Right renal cortex interstitium (tissue), 3 donors: Measurements from ENCODE around the gene WBP2. TPM values are rescaled to one million over a fixed set of nuclear protein-coding genes. Genes with fewer than 3 reads are reported as not detected.
"Not testable (repeated sequence)": the region's sequence is repeated elsewhere in the genome, so short reads cannot be mapped to it uniquely, and the experiment has no call there.

Experiments
- DNase-seq, 3 donors: peaks; one replicate each; pipeline ENCODE4 v3.0.0-alpha.2; 2013; ENCODE audit warnings: low read depth in 3 of 3, low spot score in 2 of 3
- polyA plus RNA-seq, 3 donors: library from polyadenylated mRNA; unstranded; fragments of 120-200 nt; gene quantifications; one replicate each; pipeline ENCODE4 v1.2.1, GENCODE V29; 2013; ENCODE audit not compliant: insufficient read length in 3 of 3

WBP2 gene
- polyA plus RNA-seq, 3 donors: 70.2 to 86.7 (median 82.8) TPM

DNA sequence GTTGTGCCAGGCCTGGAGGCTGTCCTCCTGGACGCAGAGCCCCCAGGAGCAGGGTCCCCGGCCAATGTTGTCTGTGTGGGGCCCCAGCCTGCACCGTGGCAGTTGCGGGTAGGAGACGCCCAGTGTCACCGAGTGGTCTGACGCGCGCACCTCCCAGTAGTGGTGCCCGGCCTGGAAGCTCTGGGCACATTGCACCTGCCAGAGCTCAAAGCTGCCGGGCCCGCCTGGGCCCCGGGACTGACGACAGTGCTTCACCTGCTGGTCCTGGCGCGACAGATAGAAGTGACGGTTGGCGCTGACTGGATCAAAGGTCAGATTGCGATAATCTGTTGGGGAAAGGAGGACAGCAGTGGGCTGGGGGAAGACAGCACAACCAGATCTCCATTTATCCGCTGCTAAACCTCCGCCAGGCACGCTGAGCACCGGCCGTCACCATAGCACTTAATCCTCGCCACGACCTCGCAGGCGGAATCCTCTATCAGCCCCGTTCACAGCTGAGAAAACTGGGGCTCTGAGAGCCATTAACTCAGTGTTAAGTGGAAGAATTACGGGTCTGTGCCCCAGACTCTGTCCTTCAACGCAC is 36.0 kb upstream of the WBP2 start:
- DNase-seq: no peak

DNA sequence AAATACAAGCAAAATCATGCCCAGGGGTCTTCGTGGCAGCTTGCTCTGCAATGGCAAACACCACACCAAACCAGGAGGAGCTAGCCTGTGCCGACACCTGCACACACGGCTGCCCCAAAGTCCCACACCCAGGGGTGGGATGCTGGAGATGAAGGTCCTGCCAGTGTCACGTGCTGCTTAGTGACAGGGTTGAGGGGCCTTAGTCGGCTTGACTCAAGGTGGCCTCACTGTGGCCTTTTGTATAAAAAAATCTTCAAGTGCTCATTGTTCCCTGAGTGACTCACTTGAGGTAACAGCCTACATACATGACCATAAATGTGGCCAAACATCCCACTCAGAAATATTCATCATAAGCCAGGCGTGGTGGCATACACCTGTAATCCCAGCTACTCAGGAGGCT is 34.3 kb upstream of the WBP2 start:
- DNase-seq: no peak

DNA sequence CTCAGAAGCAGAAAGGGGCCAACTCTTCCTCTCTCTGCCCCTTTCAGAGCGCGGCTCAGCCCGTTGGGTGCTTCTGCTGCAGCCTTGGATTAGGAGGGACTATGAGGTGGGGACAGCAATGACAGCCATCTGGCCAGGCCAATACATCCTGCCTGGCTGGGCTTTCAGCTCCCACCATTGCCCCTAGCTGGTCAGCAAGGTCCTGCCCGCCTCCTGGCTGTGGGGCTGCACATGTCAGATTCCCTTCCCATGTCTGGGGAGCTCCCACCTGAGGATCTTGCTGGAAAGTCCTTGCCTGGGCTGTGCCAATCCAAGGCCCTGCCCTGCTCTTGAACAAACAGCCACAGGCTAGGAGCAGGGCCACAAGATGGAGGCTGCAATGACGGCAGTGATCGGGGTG is 33.3 kb upstream of the WBP2 start:
- no peak for DNase-seq

DNA sequence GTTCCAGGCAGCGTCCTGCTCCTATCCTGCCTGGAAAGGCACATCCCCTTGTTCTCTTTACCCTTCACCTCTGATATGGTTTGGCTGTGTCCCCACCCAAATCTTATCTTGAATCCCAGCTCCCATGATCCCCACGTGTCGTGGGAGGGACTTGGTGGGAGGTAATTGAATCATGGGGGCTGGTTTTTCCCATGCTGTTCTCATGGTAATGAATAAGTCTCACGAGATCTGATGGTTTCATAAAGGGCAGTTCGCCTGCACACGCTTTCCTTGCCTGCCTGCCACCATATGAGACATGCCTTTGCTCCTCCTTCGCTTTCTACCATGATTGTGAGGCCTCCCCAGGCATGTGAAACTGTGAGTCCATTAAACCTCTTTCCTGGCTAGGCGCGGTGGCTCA is 30.7 kb upstream of the WBP2 start:
- DNase-seq: not testable (repeated sequence)

DNA sequence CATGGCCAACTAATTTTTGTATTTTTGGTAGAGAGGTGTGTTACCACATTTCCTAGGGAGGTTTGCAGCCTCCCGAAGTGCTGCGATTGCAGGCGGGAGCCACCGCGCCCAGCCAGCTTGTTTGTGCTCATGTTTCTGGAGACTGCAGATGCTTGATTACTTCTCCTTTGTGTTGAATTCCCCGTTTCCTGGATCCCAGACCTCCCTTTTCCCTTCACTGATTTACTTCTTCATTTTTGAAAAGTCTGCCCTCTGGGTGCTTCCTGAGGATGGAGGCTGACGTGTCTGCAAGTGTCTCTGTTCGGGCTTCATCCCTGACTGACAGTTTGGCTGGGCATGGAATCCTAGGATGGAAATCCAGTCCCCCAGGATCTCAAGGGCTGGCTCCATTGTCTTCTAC is 30.3 kb upstream of the WBP2 start:
- no peak for DNase-seq

DNA sequence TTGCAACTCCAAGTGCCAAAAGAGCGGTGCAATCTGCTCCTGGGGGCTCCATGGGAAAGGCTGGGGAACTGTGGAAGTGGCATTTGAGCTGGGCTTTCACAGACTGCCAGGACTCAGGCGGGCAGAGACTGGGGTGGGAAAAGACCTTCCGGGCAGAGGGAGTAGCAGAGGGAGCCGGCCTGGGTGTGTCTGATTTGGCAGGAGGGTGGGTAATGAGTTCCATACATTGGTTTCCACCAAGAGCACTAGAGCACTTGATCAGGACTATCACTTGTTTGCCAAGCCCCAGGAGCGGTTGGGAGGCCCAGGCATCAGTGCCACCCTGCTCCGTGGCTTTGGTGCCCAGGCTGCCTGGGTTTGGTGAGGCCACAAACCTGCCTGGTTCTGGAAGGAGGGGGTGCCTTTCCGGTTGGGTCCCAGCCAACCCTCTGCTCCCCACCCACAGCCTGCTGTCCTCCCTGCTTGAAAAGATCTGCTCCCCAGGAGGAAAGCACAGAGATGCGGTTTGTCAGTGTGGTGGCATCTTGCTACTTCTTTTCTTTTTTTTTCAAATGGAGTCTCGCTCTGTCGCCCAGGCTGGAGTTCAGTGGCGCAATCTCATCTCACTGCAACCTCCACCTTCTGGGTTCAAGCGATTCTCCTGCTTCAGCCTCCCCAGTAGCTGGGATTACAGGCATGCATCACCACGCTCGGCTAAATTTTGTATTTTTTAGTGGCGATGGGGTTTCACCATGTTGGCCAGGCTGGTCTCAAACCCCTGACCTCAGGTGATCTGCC is 26.7 kb upstream of the WBP2 start:
- DNase-seq: no peak

DNA sequence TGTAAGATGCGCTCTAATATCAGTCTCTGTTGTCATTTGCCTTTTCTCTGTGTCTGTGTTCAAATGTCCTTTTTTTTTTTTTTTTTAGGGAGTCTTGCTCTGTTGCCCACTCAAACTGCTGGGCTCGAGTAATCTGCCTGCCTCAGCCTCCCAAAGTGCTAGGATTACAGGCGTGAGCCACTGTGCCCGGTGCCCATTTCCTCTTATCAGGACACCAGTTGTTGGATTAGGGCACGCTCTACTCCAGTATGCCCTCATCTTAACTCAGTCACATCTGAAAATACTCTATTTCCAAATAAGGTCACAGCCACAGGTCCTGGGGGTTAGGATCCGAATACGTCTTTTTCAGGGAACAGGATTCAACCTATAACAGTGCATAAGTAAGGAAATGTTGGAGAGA is 25.1 kb upstream of the WBP2 start:
- DNase-seq: no peak

DNA sequence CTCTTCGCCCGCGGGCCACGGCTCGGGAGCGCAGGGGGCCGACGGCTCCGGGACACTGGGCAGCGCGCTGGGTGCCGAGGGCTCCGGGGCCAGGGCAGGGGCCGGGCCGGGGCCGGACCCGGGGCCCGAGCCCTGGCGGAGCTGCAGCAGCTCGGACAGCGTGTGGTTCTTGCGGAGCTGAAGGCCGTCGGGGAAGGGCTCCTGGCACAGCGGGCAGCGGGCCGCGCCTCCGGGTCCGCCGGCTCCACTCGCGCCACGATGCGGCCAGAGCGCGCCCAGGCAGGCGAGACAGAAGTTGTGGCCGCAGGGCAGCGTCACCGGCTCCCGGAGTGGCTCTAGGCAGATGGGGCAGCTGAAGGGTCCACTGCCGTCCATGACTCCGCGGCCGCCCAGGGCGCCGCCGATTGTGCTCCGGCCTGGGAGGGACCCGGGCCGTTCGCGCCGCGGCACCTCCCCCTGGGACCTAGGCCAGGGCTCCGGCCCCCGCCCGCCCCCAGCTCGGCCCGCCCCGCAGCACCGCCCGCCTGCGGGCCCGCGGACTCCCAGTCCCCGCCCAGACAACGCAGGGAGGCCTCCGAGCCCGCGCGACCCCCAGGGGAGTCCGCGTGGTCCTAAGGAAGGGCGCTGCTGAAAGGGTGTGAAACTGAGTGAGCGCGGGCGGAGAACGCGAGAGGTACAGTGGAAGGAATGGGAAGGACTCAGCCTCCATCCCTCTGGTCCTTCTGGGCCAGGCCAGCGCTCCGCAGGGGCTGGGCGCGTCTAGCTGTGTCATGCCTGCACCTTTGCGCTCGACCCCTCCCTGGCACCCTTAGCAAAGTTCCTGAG is 23.3 kb upstream of the WBP2 start, which contains the start of gene TRIM47:
TSS of gene TRIM47 (minus strand) at position 408 of the 825 bp plus-strand sequence. CDS start at position 375, 33 bp downstream.
- no peak for DNase-seq

DNA sequence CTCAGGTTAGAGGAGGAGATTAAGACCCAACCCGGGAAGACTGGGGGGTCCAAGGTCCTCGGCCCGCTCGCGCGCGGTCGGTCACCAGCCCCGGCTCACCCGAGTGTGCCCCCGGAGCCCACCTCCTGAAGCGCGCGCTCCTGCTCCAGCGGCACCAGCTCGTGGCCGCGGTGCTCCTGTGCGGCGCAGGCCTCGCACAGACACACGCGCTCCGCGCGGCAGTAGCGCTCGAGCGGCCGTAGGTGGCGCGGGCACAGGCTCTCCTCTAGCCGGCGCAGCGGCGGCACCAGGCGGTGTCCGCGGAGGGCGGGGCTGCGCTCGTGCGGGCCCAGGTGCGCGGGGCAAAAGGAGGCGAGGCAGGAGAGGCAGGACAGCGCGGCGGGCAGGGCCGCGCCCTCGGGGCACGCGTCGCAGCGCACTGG is 22.6 kb upstream of the WBP2 start:
- DNase-seq: no peak

DNA sequence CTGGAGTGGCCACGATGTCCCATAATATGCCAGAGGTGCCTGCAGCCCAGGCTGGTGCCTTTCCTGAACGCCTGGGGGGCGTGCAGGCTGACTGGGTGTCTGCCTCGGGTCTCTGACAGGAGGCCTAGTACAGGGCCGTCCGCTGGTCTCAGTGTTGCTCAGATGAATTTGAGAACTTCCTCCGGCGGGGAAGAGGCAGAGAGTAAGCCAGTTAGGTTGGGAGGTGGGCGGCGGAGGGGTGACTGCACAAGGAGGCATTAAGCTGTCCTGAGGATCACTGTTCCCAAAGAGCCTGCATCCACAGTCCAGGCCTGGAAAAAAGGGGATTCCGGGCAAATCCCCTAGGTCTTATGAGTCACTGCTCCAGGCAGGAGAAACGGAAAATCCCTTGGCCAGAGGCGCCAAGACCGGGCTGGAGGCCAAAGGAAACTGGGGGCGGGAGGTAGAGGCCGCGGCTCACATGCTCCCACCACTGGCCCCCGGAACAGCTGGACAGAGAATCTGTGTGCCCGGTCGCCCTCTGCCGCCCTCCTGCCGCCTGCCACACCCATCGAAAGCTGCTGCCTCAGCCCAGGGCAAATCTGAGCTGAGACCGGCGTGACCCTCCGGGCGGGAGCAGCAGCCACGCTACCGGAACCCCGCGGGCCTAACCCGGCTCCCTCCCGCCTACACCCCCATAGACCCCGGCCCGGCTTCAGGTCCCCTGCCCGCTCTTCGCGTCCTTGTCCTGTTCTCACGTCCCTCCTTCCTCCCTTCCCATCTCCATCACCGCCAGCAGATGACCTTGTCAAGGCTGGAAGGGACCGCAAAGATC is 22.0 kb upstream of the WBP2 start:
- DNase-seq: no peak

DNA sequence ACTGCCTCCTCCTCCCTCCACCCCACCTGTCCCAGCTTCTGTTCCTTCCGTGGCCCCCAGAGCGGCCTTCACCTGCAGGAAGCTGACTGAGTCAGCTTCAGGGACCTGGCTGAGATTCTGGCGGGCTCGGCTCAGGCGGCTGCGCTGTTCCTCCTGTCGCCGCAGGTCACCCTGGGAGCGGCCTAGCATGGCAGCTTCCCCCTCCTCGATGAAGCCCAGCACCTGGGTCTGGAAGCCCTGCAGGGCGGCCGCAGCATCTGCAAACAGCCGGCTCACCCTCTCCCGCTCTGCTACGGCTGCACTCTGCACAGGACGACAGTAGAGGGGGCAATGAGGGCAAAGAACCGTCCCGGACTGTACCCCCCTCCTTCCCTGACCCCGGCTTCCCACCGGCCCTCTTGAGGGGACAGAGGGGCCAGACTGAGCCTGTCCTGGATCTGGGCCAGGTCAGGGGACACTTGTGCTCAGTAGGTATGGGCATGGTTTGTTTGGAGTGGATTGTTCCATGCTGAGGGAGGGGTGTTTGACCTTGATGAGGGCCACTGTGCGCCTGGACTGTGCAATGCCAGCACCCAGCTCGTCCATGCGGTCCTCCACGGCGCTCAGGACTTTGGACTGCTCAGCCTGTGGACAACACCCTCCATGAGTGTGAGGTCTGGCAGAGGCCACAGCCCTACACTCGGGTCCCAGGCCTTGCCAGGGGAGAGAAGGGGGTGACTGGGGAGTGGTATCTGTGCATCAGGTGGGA is 21.2 kb upstream of the WBP2 start:
- DNase-seq: no peak

DNA sequence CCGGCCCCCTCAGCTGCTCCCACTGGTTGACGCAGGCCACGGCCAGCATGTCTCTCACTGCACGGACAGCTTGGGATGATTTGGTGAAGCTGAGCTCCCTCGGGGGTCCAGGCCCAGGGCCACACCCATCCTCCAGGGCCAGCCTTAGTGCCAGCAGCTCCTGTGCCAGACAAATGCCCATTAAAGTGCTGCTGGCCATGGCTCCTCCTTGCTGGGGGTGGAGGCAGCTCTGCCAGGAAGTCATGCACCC is 20.7 kb upstream of the WBP2 start:
- no peak for DNase-seq

DNA sequence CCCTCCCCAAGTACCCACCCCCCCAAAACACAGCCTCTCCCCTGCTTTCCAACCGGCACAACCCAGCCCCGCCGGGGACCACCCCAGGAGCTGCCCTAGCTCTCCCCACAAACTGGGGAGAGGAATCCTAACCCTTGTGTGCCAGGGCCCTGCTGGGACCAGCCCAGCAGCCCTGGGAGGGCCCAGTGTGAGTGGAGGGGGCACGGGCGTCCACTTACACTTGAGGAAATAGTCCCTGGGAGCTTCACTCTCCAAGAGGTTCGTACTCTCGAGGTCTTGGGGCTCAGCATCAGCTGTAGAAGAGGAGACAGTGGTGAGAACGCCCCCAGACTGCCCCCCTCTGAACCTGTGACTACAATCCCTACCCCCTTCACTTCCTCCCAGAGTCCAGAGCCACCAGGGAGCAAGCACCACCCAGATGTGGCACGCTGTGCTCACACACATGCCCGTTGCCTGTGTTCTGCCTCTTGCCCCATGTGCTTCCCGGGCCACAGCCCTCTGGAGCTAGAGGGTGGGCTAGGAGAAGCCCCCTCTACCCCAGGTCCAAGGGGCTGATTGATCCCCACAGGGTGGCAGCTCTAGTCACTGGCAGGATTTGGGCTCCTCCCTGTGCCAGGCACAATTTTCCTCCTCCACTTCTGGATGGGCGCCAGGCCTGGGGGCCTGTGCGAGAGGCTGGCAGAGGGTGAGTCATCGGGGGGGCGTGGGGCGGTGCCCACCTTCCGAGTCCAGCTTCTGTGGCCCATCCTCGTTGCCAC is 20.2 kb upstream of the WBP2 start:
- DNase-seq: no peak

DNA sequence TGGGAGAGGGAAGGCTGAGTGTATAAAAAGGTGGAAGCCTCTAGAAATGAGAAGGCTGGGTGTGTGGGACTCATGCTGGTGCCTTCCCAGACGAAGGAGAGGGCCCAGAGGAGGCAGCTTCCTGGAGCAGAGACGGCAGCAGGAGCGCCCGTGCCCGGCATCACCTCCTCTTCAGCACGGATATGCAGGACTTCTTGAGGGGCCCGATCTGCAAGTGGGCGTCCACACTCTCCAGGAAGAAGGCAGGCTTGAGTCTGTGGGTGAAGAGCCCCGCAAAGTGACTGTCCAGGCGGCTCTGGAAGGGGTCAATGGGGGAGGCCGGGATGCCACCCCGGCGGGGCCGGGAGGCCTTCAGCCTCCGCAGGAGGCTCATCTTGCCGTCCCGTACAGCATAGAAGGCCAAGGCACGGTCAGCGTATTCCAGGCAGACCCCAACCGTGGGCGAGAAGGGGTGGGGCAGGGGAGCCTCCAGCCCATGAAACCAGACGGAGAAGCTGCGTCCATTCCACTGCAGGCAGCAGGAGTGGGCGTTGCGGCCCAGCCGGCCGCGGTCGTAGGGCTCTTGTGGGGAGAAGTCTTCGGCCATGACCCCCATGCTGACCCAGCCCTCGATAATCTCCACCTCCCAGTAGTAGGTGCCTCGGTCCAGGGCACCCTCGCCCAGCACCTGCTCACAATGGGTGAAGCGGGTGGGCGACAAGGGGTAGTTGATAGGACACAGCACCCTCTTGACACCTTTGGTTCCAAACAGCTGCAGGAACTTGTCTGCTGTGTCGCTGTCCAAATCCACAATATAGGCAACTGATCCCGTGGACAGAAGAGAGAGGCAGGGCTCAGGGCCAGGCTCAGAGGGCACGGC is 19.4 kb upstream of the WBP2 start:
- DNase-seq: no peak

DNA sequence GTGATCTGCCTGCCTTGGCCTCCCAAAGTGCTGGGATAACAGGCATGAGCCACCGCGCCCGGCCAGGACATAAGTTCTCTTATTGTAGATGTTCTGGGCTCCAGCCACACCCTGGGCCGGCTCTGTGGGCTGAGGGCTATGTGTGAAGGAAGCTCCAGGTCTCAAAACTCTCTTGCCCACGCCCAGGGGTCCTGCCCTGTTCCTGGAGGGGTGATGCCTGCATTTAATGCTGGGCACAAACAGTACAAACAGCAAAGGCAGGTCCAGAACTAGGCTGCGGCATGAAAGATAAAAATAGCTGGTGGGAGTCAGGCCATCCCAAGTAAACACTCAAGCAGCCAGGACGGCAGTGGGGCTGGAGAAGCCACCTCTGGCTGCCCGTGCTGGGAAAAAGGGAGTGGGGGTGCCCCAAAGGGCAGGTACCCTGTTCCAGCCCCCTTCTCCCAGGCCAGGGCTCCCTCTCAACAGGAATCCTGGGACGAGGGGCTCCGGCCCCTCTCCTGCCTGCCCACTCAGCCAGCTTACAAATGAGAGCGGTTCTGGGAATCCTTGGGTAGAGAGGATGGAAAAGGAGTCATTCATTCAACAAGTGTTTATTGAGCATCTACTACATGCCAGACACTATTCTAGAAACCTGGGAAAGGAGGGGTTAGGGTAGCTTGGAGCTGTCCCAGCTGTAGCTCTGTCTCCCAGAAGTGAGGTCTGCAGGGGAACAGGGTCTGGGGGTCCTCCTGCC is 18.6 kb upstream of the WBP2 start:
- DNase-seq: no peak

DNA sequence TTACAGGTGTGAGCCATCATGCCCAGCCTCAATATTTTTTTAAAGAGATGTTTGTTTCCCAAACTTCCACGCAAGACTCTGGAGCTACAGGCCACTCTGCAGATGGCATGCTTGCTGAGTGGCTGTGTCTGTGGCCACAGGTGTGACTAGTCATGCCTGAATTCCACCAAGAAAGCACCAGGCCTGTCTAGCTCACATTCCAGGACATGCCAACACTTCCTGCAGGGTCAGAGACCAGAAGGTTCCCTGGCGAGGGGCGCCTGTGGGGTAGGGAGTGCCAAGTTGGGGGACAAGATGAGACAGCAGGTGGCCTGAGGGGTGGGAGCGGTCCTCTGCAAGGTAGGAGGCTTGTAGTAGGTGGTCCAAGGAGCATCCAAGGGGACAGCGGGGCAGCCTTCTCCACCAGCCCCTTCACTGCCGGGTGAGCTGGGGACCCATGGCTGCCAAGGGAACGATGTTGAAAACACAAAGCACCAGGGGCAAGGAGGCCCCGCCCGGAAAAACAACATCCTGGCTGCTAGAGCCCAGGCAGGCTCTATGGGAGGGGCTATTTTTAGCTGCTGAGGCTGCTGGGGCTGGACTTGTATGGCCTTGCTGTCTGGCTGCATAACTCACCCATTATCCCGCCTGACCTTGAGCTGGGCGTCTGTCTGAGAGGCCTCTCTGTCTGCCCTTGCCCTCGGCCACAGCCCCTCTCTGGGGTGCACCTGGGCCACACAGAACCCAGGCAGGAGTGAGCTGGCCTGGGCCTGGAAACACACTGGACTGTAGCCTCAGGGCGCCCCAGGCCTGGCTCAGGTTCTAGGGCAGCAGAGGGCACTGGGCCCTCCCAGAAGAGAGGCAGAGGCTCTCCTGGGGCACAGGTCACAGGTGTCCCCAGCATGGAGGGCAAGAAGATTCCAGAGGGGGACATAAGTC is 17.6 kb upstream of the WBP2 start:
- no peak for DNase-seq

DNA sequence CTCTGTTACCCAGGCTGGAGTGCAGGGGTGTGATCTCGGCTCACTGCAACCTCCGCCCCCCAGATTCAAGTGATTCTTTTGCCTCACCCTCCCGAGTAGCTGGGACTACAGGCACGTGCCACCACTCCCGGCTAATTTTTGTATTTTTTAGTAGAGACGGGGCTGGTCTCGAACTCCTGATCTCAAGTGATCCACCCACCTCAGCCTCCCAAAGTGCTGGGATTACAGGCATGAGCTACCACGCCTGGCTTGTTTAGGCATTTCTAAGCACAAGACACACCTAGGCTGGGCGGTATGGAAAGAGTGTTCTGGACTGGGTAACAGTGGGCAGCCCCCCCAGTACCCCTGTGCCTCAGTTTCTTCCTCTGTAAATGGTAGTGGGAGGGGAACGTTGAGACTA is 15.1 kb upstream of the WBP2 start:
- not testable (repeated sequence) for DNase-seq
